GM10266 (cell line): ENCODE data around the gene KIF22.

ENCODE experiments used
- DNase-seq: peaks from one replicate; pipeline ENCODE4 v3.0.0; 2012; ENCODE audit errors: extremely low spot score
- CTCF ChIP-seq: IDR thresholded peaks from 2 replicates; pipeline ENCODE4 v1.5.1; 2012; ENCODE audit warnings: mild to moderate bottlenecking, low read depth; ENCODE audit not compliant: control insufficient read depth, insufficient read depth; ENCODE audit errors: missing control alignments

KIF22 gene

GRCh38 chr16:29790183-29790948 lies at the start of gene KIF22:
Gene KIF22 (plus strand): TSS chr16:29790751. CDS start chr16:29790760, 9 bp downstream.
- peak; percentile 96 for DNase-seq
- peak; percentile 84 for TF ChIP-seq CTCF

GRCh38 chr16:29742683-29743275 lies 47.8 kb upstream of the KIF22 start:
- DNase-seq: no peak

DNA sequence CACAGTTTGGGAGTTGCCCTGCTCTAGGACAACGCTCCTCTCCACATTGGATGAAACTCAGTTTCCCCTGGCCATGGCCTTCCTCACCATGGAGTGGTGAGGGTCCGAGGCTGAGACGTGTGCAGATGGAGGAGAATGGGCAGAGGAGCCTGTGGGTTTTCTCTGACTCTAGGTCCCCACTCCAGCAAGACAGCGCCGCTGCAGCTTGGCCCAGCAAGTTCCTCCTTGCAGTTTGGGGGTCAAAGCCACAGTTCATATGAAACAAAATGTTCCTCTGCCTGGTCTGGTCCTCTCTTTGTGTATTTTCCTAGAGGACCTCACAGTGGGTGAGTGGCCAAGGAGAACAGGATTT lies 47.1 kb upstream of the KIF22 start:
- TF ChIP-seq CTCF: no peak
- no peak for DNase-seq

More at GRCh38 chr16:29742683-29743275, 47.8 kb upstream of the KIF22 start:
- no peak for TF ChIP-seq CTCF

- no peak for TF ChIP-seq CTCF
- DNase-seq: no peak
Measured at GRCh38 chr16:29743827-29744531, 46.6 kb upstream of the KIF22 start.

DNA sequence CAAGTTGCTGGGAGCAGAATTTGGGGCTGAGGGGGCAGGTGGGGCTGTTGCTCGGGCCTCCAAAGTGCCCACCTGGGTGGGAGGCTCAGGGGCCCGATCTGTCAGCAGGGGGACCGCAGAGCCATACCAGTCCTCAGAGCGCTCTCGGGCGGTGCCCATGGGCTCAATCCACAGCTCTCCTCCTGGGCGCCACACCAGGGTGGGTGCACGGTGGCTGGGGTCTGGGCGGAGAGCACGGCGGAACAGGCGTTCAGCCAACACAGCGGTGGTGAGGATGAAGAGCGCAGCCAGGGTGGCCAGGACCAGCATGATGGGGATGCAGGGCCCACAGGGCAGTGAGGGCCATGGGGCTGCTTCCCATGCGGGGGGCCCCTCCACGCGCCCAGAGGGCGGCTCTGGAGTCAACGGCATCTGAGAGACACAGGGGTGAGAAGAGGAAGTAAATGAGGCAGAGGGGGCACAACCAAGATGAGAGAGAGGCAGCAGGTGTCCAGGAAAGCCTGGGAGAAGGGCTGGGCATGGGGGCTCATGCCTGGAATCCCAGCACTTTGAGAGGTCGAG lies 45.9 kb upstream of the KIF22 start:
- no peak for TF ChIP-seq CTCF
- DNase-seq: no peak

GRCh38 chr16:29745121-29745852 lies 45.3 kb upstream of the KIF22 start:
- DNase-seq: peak; percentile 77
- no peak for TF ChIP-seq CTCF
